Panc1 (cell line): ENCODE data around the gene RAD9A. TPM values are rescaled to one million over a fixed set of nuclear protein-coding genes. Genes with fewer than 3 reads are reported as not detected.
A peak's percentile ranks its signal among the peaks of the same experiment; 100 is the strongest.

Experiments used
- ATAC-seq: fragments of 200-7000 bp; cut with Tn5 transposase; 2 replicates; pipeline ENCODE4 v1.9.1; 2020; ENCODE audit warnings: mild to moderate bottlenecking, moderate library complexity
- BruUV-seq: library from RNA; stranded (reverse); fragments of 400-500 nt; replicated peaks from 2 replicates; lab custom pipeline; 2021; lab: Mats Ljungman, UMichigan
- CTCF ChIA-PET: fragments of 300-600 bp; sonication (Branson Sonifier 250); formaldehyde crosslinking; loops from one replicate; lab custom pipeline; 2022; ENCODE audit warnings: antibody characterized with exemption; lab: Charles Lee
- POLR2A ChIA-PET: fragments of 300-600 bp; sonication (Branson Sonifier 250); formaldehyde crosslinking; loops from one replicate; lab custom pipeline; 2022; ENCODE audit warnings: antibody characterized with exemption; lab: Charles Lee
- DNase-seq: peaks from one replicate; pipeline ENCODE4 v3.0.0-alpha.2; 2010; ENCODE audit warnings: low read depth, low spot score
- H3K27ac ChIP-seq: 2 replicates; pipeline ENCODE4 v1.5.1; 2011; ENCODE audit warnings: mild to moderate bottlenecking, low read length, inconsistent platforms
- H3K27me3 ChIP-seq: fragments of 200-500 bp; sonication (Bioruptor generic); 2 replicates; pipeline ENCODE4 v1.6.0; 2014; ENCODE audit warnings: low read length, inconsistent platforms; ENCODE audit not compliant: control insufficient read depth, insufficient read depth
- H3K36me3 ChIP-seq: fragments of 200-500 bp; sonication (Bioruptor generic); 2 replicates; pipeline ENCODE4 v1.5.1; 2014; ENCODE audit warnings: inconsistent platforms, mild to moderate bottlenecking, low read length, moderate library complexity; ENCODE audit not compliant: control insufficient read depth, insufficient read depth
- H3K4me1 ChIP-seq: 2 replicates; pipeline ENCODE4 v1.5.1; 2011; ENCODE audit warnings: inconsistent platforms, mild to moderate bottlenecking, low read length, moderate library complexity; ENCODE audit not compliant: control insufficient read depth, insufficient read depth
- H3K4me3 ChIP-seq, 2 experiments: 2 replicates each; pipeline ENCODE4 v1.5.1; 2011 to 2012; ENCODE audit warnings: low read depth in 2 of 2, low read length in 2 of 2, mild to moderate bottlenecking in 2 of 2, inconsistent platforms in 1 of 2, moderate library complexity in 1 of 2
- H3K9me3 ChIP-seq: fragments of 200-500 bp; sonication (Bioruptor generic); 2 replicates; pipeline ENCODE4 v1.5.1; 2014; ENCODE audit warnings: low read depth, mild to moderate bottlenecking, inconsistent platforms, low read length, moderate library complexity; ENCODE audit not compliant: control insufficient read depth, insufficient read depth
- CTCF ChIP-seq: fragments of 450-650 bp; IDR thresholded peaks from 2 replicates; pipeline ENCODE4 v1.5.1; 2017; ENCODE audit warnings: mild to moderate bottlenecking
- POLR2AphosphoS5 ChIP-seq: IDR thresholded peaks from 2 replicates; pipeline ENCODE4 v1.6.1; 2012; ENCODE audit warnings: mild to moderate bottlenecking, low read depth, low read length, moderate library complexity
- REST ChIP-seq, 2 experiments: IDR thresholded peaks; 2 replicates each; pipeline ENCODE4 v1.6.1; 2011 to 2012; ENCODE audit warnings: low read depth in 2 of 2, control low read depth in 1 of 2, low read length in 1 of 2, mild to moderate bottlenecking in 1 of 2, moderate library complexity in 1 of 2; ENCODE audit not compliant: insufficient read depth in 1 of 2
- SIN3A ChIP-seq: IDR thresholded peaks from 2 replicates; pipeline ENCODE4 v1.6.1; 2012; ENCODE audit warnings: low read depth, mild to moderate bottlenecking, low read length, moderate library complexity, borderline replicate concordance; ENCODE audit not compliant: insufficient read depth
- TCF7L2 ChIP-seq: IDR thresholded peaks from 2 replicates; pipeline ENCODE4 v1.6.1; 2011; ENCODE audit warnings: mild to moderate bottlenecking, low read depth, low read length, inconsistent platforms
- in situ Hi-C: cut with HindIII; loops from 2 replicates; pipeline ENCODE4 v1.10.0; 2016; ENCODE audit warnings: low sequenced_read_pairs, low pct_unique_long_range_greater_than_20kb
- intact Hi-C: fragments of 100-400 bp; cut with micrococcal nuclease; formaldehyde crosslinking; loops from one replicate; pipeline ENCODE4 v1.10.0; 2022; ENCODE audit not compliant: unreplicated experiment
- total RNA-seq: library from RNA; stranded (reverse); gene quantifications from one replicate; pipeline ENCODE4 v1.2.1, GENCODE V29; 2021; ENCODE audit not compliant: unreplicated experiment

The RAD9A gene
- total RNA-seq, 1 experiment from 2014 or later, result 33.1 TPM

- POLR2A ChIA-PET, result interaction anchor here (0.6 to 2.3 kb wide), 5 partner anchors 13 to 102 kb away, joined by 3 to 32 read pairs (median 9); no protein-coding TSS in a partner anchor
- peaks cover 63% of the 10 kb centered on the region for H3K4me1 ChIP-seq
- CTCF ChIA-PET, result interaction anchor here (0.7 to 7.9 kb wide), 6 partner anchors 9 to 275 kb away, joined by 3 to 207 read pairs (median 6); no protein-coding TSS in a partner anchor
These were observed 36.6 kb upstream of the RAD9A start for GRCh38 chr11:67355023-67355793.

More at GRCh38 chr11:67355023-67355793, 36.6 kb upstream of the RAD9A start:
- TF ChIP-seq POLR2AphosphoS5 (no peak), REST (IDR thresholded peaks at IDR 0.05; ENCODE audit: insufficient read depth in 1 of 2, low read depth in 2 of 2, low read length in 1 of 2) (no peak), SIN3A (no peak), TCF7L2 (no peak), CTCF (no peak)
- no peaks in the 10 kb centered on the region for H3K27me3 ChIP-seq
- DNase-seq, result no peak
- H3K36me3 ChIP-seq, result no peaks in the 10 kb centered on the region
- in situ Hi-C loops (no loop called here), intact Hi-C loops (no loop called here)
- no peak overlapping the region for H3K4me3 ChIP-seq
- no peaks in the 10 kb centered on the region for H3K9me3 ChIP-seq
- BruUV-seq, result no TSS peak
- peak overlapping the region; percentile 94 for H3K27ac ChIP-seq
- ATAC-seq, result no peak
